ENCODE results near the gene CEP72. TPM values are rescaled to one million over a fixed set of nuclear protein-coding genes. Genes with fewer than 3 reads are reported as not detected.
"Not testable (repeated sequence)": the region's sequence is repeated elsewhere in the genome, so short reads cannot be mapped to it uniquely, and the experiment has no call there.

The CEP72 gene
- total RNA-seq, 1 donor from 2014 or later = 7.0 TPM

- Histone ChIP-seq H3K36me3 (ENCODE audit: insufficient read depth, low read length) (no peaks in the 10 kb centered on the region), H3K4me2 (ENCODE audit: low read length) (no peak overlapping the region), H3K9ac (ENCODE audit: low read length) (no peak overlapping the region), H3K27me3 (ENCODE audit: insufficient read depth, low read length) (peaks cover 25% of the 10 kb centered on the region), H3K4me1 (ENCODE audit: insufficient read depth, low read length) (no peaks in the 10 kb centered on the region), H2AFZ (ENCODE audit: low read depth, low read length) (no peak overlapping the region), H3K79me2 (ENCODE audit: insufficient read depth, low read length) (no peaks in the 10 kb centered on the region), H4K20me1 (ENCODE audit: insufficient read depth, low read length) (no peaks in the 10 kb centered on the region), H3K27ac (ENCODE audit: low read depth, low read length) (no peak overlapping the region), H3K4me3 (ENCODE audit: insufficient read depth, low read depth, low read length) (no peak overlapping the region), H3K9me3 (ENCODE audit: insufficient read depth, low read depth, low read length) (peaks cover 3% of the 10 kb centered on the region)
- H3K27me3 Mint-ChIP-seq (ENCODE audit: low read depth, unreplicated experiment) = peaks cover 54% of the 10 kb centered on the region
- FAIRE-seq = no peak
- TF ChIP-seq CTCF (IDR thresholded peaks at IDR 0.05; ENCODE audit: insufficient read depth, low read depth, low read length) = no peak
- H3K9me3 Mint-ChIP-seq (ENCODE audit: unreplicated experiment) = peaks cover 29% of the 10 kb centered on the region
- H3K36me3 Mint-ChIP-seq (ENCODE audit: low read depth, unreplicated experiment) = peaks cover 2% of the 10 kb centered on the region
- DNase-seq (ENCODE audit: low read depth) = no peak
- H3K4me1 Mint-ChIP-seq (ENCODE audit: low read depth, unreplicated experiment) = no peaks in the 10 kb centered on the region
- no peak overlapping the region for H3K27ac Mint-ChIP-seq (ENCODE audit: unreplicated experiment)
- no peak overlapping the region for H3K4me3 Mint-ChIP-seq (ENCODE audit: unreplicated experiment)
Observed at GRCh38 chr5:580436-580835, 31.7 kb upstream of the CEP72 start.

GRCh38 chr5:581266-581665 lies 30.9 kb upstream of the CEP72 start:
- H3K27ac ChIP-seq (ENCODE audit: low read depth, low read length) = no peak overlapping the region
- H3K36me3 Mint-ChIP-seq (ENCODE audit: low read depth, unreplicated experiment) = peaks cover 2% of the 10 kb centered on the region
- no peak overlapping the region for H3K9ac ChIP-seq (ENCODE audit: low read length)
- no peaks in the 10 kb centered on the region for H4K20me1 ChIP-seq (ENCODE audit: insufficient read depth, low read length)
- H3K9me3 ChIP-seq (ENCODE audit: insufficient read depth, low read depth, low read length) = peaks cover 2% of the 10 kb centered on the region
- peaks cover 27% of the 10 kb centered on the region for H3K27me3 ChIP-seq (ENCODE audit: insufficient read depth, low read length)
- H3K4me1 ChIP-seq (ENCODE audit: insufficient read depth, low read length) = no peaks in the 10 kb centered on the region
- FAIRE-seq (no peak), DNase-seq (ENCODE audit: low read depth) (no peak)
- no peak for TF ChIP-seq CTCF (IDR thresholded peaks at IDR 0.05; ENCODE audit: insufficient read depth, low read depth, low read length)
- no peak for TF ChIP-seq EZH2 (IDR thresholded peaks at IDR 0.05; ENCODE audit: insufficient read depth, low read length)
- no peak overlapping the region for H3K4me3 Mint-ChIP-seq (ENCODE audit: unreplicated experiment)
- H3K9me3 Mint-ChIP-seq (ENCODE audit: unreplicated experiment) = peaks cover 20% of the 10 kb centered on the region
- peaks cover 56% of the 10 kb centered on the region for H3K27me3 Mint-ChIP-seq (ENCODE audit: low read depth, unreplicated experiment)
- H3K4me3 ChIP-seq (ENCODE audit: insufficient read depth, low read depth, low read length) = no peak overlapping the region
- no peaks in the 10 kb centered on the region for H3K36me3 ChIP-seq (ENCODE audit: insufficient read depth, low read length)
- no peaks in the 10 kb centered on the region for H3K79me2 ChIP-seq (ENCODE audit: insufficient read depth, low read length)
- H3K4me1 Mint-ChIP-seq (ENCODE audit: low read depth, unreplicated experiment) = no peaks in the 10 kb centered on the region
- no peak overlapping the region for H2AFZ ChIP-seq (ENCODE audit: low read depth, low read length)
- no peak overlapping the region for H3K4me2 ChIP-seq (ENCODE audit: low read length)
- no peak overlapping the region for H3K27ac Mint-ChIP-seq (ENCODE audit: unreplicated experiment)

- Histone ChIP-seq H2AFZ (ENCODE audit: low read depth, low read length) (no peak overlapping the region), H3K9me3 (ENCODE audit: insufficient read depth, low read depth, low read length) (peaks cover 2% of the 10 kb centered on the region), H3K27ac (ENCODE audit: low read depth, low read length) (no peak overlapping the region), H3K4me2 (ENCODE audit: low read length) (no peak overlapping the region), H3K4me3 (ENCODE audit: insufficient read depth, low read depth, low read length) (no peak overlapping the region), H4K20me1 (ENCODE audit: insufficient read depth, low read length) (no peaks in the 10 kb centered on the region), H3K36me3 (ENCODE audit: insufficient read depth, low read length) (no peaks in the 10 kb centered on the region), H3K79me2 (ENCODE audit: insufficient read depth, low read length) (no peaks in the 10 kb centered on the region), H3K27me3 (ENCODE audit: insufficient read depth, low read length) (peaks cover 21% of the 10 kb centered on the region), H3K4me1 (ENCODE audit: insufficient read depth, low read length) (no peaks in the 10 kb centered on the region), H3K9ac (ENCODE audit: low read length) (no peak overlapping the region)
- DNase-seq (ENCODE audit: low read depth) (no peak), FAIRE-seq (no peak)
- Mint-ChIP-seq H3K4me3 (ENCODE audit: unreplicated experiment) (no peak overlapping the region), H3K36me3 (ENCODE audit: low read depth, unreplicated experiment) (no peaks in the 10 kb centered on the region), H3K27me3 (ENCODE audit: low read depth, unreplicated experiment) (peaks cover 54% of the 10 kb centered on the region), H3K27ac (ENCODE audit: unreplicated experiment) (no peak overlapping the region), H3K4me1 (ENCODE audit: low read depth, unreplicated experiment) (no peaks in the 10 kb centered on the region), H3K9me3 (ENCODE audit: unreplicated experiment) (peaks cover 16% of the 10 kb centered on the region)
- TF ChIP-seq CTCF (IDR thresholded peaks at IDR 0.05; ENCODE audit: insufficient read depth, low read depth, low read length) (no peak), EZH2 (IDR thresholded peaks at IDR 0.05; ENCODE audit: insufficient read depth, low read length) (no peak)
Observed at GRCh38 chr5:581941-582340, 30.2 kb upstream of the CEP72 start.

- Mint-ChIP-seq H3K27me3 (ENCODE audit: low read depth, unreplicated experiment) (peaks cover 59% of the 10 kb centered on the region), H3K9me3 (ENCODE audit: unreplicated experiment) (peaks cover 10% of the 10 kb centered on the region)
- not testable (repeated sequence) for H3K27ac Mint-ChIP-seq (ENCODE audit: unreplicated experiment); H3K9me3 ChIP-seq (ENCODE audit: insufficient read depth, low read depth, low read length); H3K36me3 ChIP-seq (ENCODE audit: insufficient read depth, low read length); H2AFZ ChIP-seq (ENCODE audit: low read depth, low read length); H4K20me1 ChIP-seq (ENCODE audit: insufficient read depth, low read length); H3K4me3 ChIP-seq (ENCODE audit: insufficient read depth, low read depth, low read length); H3K4me2 ChIP-seq (ENCODE audit: low read length); H3K9ac ChIP-seq (ENCODE audit: low read length); FAIRE-seq; H3K4me3 Mint-ChIP-seq (ENCODE audit: unreplicated experiment); H3K27ac ChIP-seq (ENCODE audit: low read depth, low read length); H3K36me3 Mint-ChIP-seq (ENCODE audit: low read depth, unreplicated experiment); H3K4me1 ChIP-seq (ENCODE audit: insufficient read depth, low read length); H3K79me2 ChIP-seq (ENCODE audit: insufficient read depth, low read length); H3K4me1 Mint-ChIP-seq (ENCODE audit: low read depth, unreplicated experiment); DNase-seq (ENCODE audit: low read depth)
- peaks cover 21% of the 10 kb centered on the region for H3K27me3 ChIP-seq (ENCODE audit: insufficient read depth, low read length)
Observed at GRCh38 chr5:582445-582844, 29.7 kb upstream of the CEP72 start.

All from astrocyte (in vitro differentiated cells and primary cell).